Uterus (tissue), 2 donors: ENCODE measurements around the gene OR4E1.

Experiments
- POLR2A ChIP-seq, 2 donors: fragments of 450-650 bp; IDR thresholded peaks; one replicate each; pipeline ENCODE4 v1.6.1; 2016; ENCODE audit warnings: antibody characterized with exemption in 2 of 2, mild to moderate bottlenecking in 1 of 2, moderate library complexity in 1 of 2
- TF ChIP-seq, protein P1 (sequence below), 4 experiments: fragments of 200-600 bp in 2 of 4; fragments of 450-650 bp in 2 of 4; sonication (generic) in 2 of 4; IDR thresholded peaks; one replicate each; pipeline ENCODE4 v1.5.1; 2016 to 2019; ENCODE audit warnings: antibody characterized with exemption in 4 of 4, mild to moderate bottlenecking in 2 of 4, moderate library complexity in 1 of 4

DNA sequence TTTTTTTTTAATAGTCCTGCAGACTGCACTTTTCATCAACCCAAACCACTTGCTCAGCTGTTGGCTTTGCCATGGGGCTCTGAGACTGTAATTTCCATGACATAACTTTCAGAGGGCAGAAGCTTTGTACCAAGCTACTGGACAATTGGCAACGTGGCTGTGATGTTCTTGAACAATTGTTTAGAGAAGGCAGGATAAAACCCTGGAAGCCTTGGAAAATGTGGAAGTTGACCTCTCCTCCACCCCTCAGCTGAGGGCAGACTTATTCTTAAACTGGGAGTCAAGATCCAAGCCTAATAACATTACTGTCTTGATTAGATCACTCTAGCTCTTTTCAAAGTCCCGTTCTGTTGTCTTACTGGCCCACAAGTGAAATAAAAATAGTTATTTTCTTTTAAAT lies 2.2 kb downstream of the OR4E1 start:
- TF ChIP-seq, protein P1, sequence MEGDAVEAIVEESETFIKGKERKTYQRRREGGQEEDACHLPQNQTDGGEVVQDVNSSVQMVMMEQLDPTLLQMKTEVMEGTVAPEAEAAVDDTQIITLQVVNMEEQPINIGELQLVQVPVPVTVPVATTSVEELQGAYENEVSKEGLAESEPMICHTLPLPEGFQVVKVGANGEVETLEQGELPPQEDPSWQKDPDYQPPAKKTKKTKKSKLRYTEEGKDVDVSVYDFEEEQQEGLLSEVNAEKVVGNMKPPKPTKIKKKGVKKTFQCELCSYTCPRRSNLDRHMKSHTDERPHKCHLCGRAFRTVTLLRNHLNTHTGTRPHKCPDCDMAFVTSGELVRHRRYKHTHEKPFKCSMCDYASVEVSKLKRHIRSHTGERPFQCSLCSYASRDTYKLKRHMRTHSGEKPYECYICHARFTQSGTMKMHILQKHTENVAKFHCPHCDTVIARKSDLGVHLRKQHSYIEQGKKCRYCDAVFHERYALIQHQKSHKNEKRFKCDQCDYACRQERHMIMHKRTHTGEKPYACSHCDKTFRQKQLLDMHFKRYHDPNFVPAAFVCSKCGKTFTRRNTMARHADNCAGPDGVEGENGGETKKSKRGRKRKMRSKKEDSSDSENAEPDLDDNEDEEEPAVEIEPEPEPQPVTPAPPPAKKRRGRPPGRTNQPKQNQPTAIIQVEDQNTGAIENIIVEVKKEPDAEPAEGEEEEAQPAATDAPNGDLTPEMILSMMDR (IDR thresholded peaks at IDR 0.05), result no peak
- no peak for TF ChIP-seq POLR2A (IDR thresholded peaks at IDR 0.05)
